A549 (cell line): ENCODE data around the gene OR6S1.

Source experiments
- BHLHE40 ChIP-seq: IDR thresholded peaks from 2 replicates; pipeline ENCODE4 v1.6.1; 2012; ENCODE audit warnings: low read depth, low read length, inconsistent platforms
- CTCF ChIP-seq: fragments of >200 bp; sonication (Bioruptor Twin); formaldehyde crosslinking; IDR thresholded peaks from 3 replicates; pipeline ENCODE4 v1.5.1; 2016
- MAX ChIP-seq: IDR thresholded peaks from 2 replicates; pipeline ENCODE4 v1.6.1; 2012
- POLR2A ChIP-seq: IDR thresholded peaks from 2 replicates; pipeline ENCODE4 v1.6.1; 2012; ENCODE audit warnings: mild to moderate bottlenecking, low read length
- SMC3 ChIP-seq: fragments of >200 bp; sonication (Bioruptor Twin); formaldehyde crosslinking; IDR thresholded peaks from 3 replicates; pipeline ENCODE4 v1.6.1; 2018; ENCODE audit warnings: inconsistent platforms

- TF ChIP-seq CTCF = no peak
- no peak for TF ChIP-seq POLR2A
- no peak for TF ChIP-seq SMC3
- no peak for TF ChIP-seq MAX
- no peak for TF ChIP-seq BHLHE40
These were observed 17.8 kb upstream of the OR6S1 start for GRCh38 chr14:20659336-20659735.
